GM13976 (cell line): ENCODE results near the gene APBA2.

Experiments used
- DNase-seq: peaks from one replicate; pipeline ENCODE4 v3.0.0; 2012; ENCODE audit warnings: low spot score
- CTCF ChIP-seq: IDR thresholded peaks from 2 replicates; pipeline ENCODE4 v1.5.1; 2012; ENCODE audit warnings: borderline replicate concordance, mild to moderate bottlenecking; ENCODE audit not compliant: insufficient read depth; ENCODE audit errors: extremely low read depth, missing control alignments, control extremely low read depth
- in situ Hi-C: fragments of 300-500 bp; cut with MboI; formaldehyde crosslinking; loops from one replicate; pipeline ENCODE4 v1.12.0; 2022; ENCODE audit warnings: low sequenced_read_pairs, mixed read lengths, inconsistent platforms; ENCODE audit not compliant: unreplicated experiment

APBA2 gene

GRCh38 chr15:28921919-28922706, 36.3 kb downstream of the APBA2 start:
- DNase-seq, result no peak
- in situ Hi-C loops, result no loop called here
- no peak for TF ChIP-seq CTCF

- in situ Hi-C loops, result no loop called here
- no peak for DNase-seq
- TF ChIP-seq CTCF, result no peak
These were observed 36.9 kb downstream of the APBA2 start for GRCh38 chr15:28922707-28923012.

- TF ChIP-seq CTCF, result no peak
- no peak for DNase-seq
- in situ Hi-C loops, result no loop called here
These were observed 38.0 kb downstream of the APBA2 start for GRCh38 chr15:28923726-28924280.

- in situ Hi-C loops, result no loop called here
- no peak for TF ChIP-seq CTCF
- no peak for DNase-seq
These were observed 41.3 kb downstream of the APBA2 start for GRCh38 chr15:28927043-28927442.

- no peak for DNase-seq
- in situ Hi-C loops, result no loop called here
- TF ChIP-seq CTCF, result no peak
These were observed 43.4 kb downstream of the APBA2 start for GRCh38 chr15:28929200-28929599.

GRCh38 chr15:28930011-28930410, 44.2 kb downstream of the APBA2 start:
- TF ChIP-seq CTCF, result no peak
- DNase-seq, result no peak
- in situ Hi-C loops, result no loop called here
